Measurements from ENCODE around the gene TTYH3. TPM values are rescaled to one million over a fixed set of nuclear protein-coding genes. Genes with fewer than 3 reads are reported as not detected.

TTYH3 gene
- total RNA-seq, 1 experiment from 2014 or later = 178 TPM

DNA sequence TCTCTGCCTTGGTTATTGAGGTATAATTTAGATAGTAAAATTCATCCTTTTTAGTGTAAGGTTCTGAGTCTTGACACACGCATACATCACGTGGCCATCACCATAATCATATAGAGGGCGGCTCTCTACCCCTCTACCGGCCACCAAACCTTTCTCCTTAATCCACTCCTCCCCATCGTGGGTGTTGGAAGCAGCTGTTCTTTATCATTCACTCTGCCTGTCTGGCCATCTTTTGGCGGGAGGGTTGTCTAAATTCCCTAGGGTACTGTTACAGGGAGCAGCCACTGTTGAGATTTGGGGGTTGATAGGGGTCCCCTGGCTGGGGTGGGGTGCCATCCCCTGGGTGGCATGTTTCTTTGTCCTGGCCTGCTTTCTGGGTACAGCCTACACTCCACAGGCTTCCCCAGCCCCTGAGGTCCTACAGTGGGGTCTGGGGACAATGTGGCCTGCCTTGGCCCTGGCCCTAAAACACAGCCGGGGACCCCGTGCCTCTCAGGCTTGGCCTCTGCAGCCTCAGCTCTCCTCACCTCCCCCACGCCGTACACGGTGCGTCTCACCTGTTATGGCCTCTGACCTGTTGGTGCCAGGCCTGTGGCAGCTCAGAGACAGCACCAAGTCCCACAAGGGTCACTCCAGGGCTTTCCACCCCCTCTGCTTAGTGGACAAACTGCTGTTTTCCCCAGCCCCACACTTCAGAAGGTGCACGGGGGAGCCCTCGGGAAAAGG lies 73.7 kb downstream of the TTYH3 start (continued):
- TF ChIP-seq, protein P1, sequence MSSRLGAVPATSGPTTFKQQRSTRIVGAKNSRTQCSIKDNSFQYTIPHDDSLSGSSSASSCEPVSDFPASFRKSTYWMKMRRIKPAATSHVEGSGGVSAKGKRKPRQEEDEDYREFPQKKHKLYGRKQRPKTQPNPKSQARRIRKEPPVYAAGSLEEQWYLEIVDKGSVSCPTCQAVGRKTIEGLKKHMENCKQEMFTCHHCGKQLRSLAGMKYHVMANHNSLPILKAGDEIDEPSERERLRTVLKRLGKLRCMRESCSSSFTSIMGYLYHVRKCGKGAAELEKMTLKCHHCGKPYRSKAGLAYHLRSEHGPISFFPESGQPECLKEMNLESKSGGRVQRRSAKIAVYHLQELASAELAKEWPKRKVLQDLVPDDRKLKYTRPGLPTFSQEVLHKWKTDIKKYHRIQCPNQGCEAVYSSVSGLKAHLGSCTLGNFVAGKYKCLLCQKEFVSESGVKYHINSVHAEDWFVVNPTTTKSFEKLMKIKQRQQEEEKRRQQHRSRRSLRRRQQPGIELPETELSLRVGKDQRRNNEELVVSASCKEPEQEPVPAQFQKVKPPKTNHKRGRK (CRISPR knock-in tag; IDR thresholded peaks at IDR 0.05; ENCODE audit: borderline replicate concordance) = no peak
- TF ChIP-seq CBFB (CRISPR knock-in tag; IDR thresholded peaks at IDR 0.05; ENCODE audit: low read depth) (no peak), JAZF1 (CRISPR knock-in tag; IDR thresholded peaks at IDR 0.05) (no peak), ZNF317 (CRISPR knock-in tag; IDR thresholded peaks at IDR 0.05; ENCODE audit: borderline replicate concordance, low read depth) (no peak), SP1 (CRISPR knock-in tag; conservative IDR thresholded peaks at IDR 0.05) (no peak), NFYB (CRISPR knock-in tag; conservative IDR thresholded peaks at IDR 0.05; ENCODE audit: low read depth) (no peak)
- TF ChIP-seq, protein P2, sequence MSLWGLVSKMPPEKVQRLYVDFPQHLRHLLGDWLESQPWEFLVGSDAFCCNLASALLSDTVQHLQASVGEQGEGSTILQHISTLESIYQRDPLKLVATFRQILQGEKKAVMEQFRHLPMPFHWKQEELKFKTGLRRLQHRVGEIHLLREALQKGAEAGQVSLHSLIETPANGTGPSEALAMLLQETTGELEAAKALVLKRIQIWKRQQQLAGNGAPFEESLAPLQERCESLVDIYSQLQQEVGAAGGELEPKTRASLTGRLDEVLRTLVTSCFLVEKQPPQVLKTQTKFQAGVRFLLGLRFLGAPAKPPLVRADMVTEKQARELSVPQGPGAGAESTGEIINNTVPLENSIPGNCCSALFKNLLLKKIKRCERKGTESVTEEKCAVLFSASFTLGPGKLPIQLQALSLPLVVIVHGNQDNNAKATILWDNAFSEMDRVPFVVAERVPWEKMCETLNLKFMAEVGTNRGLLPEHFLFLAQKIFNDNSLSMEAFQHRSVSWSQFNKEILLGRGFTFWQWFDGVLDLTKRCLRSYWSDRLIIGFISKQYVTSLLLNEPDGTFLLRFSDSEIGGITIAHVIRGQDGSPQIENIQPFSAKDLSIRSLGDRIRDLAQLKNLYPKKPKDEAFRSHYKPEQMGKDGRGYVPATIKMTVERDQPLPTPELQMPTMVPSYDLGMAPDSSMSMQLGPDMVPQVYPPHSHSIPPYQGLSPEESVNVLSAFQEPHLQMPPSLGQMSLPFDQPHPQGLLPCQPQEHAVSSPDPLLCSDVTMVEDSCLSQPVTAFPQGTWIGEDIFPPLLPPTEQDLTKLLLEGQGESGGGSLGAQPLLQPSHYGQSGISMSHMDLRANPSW (CRISPR knock-in tag; conservative IDR thresholded peaks at IDR 0.05; ENCODE audit: low read depth) = no peak

DNA sequence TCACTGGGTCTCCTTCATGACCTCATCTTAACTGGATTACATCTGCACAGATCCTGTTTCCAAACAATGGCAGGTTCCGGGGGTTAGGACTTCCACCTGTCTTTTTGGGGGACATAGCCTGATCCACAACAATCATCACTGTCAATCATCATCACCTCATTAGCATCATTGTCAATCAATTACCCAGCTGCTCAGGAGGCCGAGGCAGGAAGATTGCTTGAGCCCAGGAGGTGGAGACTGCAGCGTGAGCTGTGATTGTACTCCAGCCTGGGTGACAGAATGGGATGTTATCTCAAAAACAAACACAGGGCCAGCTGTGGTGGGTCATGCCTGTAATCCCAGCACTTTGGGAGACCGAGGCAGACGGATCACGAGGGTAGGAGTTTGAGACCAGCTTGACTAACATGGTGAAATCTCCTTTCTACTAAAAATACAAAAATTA lies 74.9 kb downstream of the TTYH3 start:
- Mint-ChIP-seq H3K9me3 (no peaks in the 10 kb centered on the region), H3K4me3 (no peak overlapping the region), H3K27me3 (ENCODE audit: low read depth) (no peaks in the 10 kb centered on the region), H3K4me1 (peaks cover 5% of the 10 kb centered on the region; the same call in 1 of the 2 replicates), H3K27ac (no peak overlapping the region), H3K36me3 (peaks cover 5% of the 10 kb centered on the region; the same call in 1 of the 2 replicates)
- POLR2A ChIA-PET = interaction anchor here (0.5 kb wide), 1 partner anchor 367 kb away, joined by 5 read pairs; no protein-coding TSS in a partner anchor
- no peak for ATAC-seq
- DNase-seq (ENCODE audit: low spot score) = no peak
- CTCF ChIA-PET = interaction anchor here (0.6 to 8.9 kb wide), 5 partner anchors 17 to 256 kb away, joined by 3 to 102 read pairs (median 4); partner anchors contain the start of gene AMZ1
- TF ChIP-seq FOXK1 (CRISPR knock-in tag; IDR thresholded peaks at IDR 0.05) = no peak
- no peak for TF ChIP-seq SMAD4 (CRISPR knock-in tag; IDR thresholded peaks at IDR 0.05)
- TF ChIP-seq ZNF219 (CRISPR knock-in tag; IDR thresholded peaks at IDR 0.05; ENCODE audit: borderline replicate concordance) = no peak
- no peak for TF ChIP-seq FOXJ3 (CRISPR knock-in tag; IDR thresholded peaks at IDR 0.05; ENCODE audit: borderline replicate concordance)
- no peak for TF ChIP-seq ATF3 (CRISPR knock-in tag; conservative IDR thresholded peaks at IDR 0.05)
- TF ChIP-seq, protein P1 (CRISPR knock-in tag; IDR thresholded peaks at IDR 0.05; ENCODE audit: borderline replicate concordance) = no peak
- no peak for TF ChIP-seq TP53 (CRISPR knock-in tag; IDR thresholded peaks at IDR 0.05)
- TF ChIP-seq, protein P3, sequence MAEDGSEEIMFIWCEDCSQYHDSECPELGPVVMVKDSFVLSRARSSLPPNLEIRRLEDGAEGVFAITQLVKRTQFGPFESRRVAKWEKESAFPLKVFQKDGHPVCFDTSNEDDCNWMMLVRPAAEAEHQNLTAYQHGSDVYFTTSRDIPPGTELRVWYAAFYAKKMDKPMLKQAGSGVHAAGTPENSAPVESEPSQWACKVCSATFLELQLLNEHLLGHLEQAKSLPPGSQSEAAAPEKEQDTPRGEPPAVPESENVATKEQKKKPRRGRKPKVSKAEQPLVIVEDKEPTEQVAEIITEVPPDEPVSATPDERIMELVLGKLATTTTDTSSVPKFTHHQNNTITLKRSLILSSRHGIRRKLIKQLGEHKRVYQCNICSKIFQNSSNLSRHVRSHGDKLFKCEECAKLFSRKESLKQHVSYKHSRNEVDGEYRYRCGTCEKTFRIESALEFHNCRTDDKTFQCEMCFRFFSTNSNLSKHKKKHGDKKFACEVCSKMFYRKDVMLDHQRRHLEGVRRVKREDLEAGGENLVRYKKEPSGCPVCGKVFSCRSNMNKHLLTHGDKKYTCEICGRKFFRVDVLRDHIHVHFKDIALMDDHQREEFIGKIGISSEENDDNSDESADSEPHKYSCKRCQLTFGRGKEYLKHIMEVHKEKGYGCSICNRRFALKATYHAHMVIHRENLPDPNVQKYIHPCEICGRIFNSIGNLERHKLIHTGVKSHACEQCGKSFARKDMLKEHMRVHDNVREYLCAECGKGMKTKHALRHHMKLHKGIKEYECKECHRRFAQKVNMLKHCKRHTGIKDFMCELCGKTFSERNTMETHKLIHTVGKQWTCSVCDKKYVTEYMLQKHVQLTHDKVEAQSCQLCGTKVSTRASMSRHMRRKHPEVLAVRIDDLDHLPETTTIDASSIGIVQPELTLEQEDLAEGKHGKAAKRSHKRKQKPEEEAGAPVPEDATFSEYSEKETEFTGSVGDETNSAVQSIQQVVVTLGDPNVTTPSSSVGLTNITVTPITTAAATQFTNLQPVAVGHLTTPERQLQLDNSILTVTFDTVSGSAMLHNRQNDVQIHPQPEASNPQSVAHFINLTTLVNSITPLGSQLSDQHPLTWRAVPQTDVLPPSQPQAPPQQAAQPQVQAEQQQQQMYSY (CRISPR knock-in tag; IDR thresholded peaks at IDR 0.05) = no peak
- TF ChIP-seq, protein P4, sequence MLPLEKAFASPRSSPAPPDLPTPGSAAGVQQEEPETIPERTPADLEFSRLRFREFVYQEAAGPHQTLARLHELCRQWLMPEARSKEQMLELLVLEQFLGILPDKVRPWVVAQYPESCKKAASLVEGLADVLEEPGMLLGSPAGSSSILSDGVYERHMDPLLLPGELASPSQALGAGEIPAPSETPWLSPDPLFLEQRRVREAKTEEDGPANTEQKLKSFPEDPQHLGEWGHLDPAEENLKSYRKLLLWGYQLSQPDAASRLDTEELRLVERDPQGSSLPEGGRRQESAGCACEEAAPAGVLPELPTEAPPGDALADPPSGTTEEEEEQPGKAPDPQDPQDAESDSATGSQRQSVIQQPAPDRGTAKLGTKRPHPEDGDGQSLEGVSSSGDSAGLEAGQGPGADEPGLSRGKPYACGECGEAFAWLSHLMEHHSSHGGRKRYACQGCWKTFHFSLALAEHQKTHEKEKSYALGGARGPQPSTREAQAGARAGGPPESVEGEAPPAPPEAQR (CRISPR knock-in tag; IDR thresholded peaks at IDR 0.05) = no peak
- TF ChIP-seq, protein P5, sequence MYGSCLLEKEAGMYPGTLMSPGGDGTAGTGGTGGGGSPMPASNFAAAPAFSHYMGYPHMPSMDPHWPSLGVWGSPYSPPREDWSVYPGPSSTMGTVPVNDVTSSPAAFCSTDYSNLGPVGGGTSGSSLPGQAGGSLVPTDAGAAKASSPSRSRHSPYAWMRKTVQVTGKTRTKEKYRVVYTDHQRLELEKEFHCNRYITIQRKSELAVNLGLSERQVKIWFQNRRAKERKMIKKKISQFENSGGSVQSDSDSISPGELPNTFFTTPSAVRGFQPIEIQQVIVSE (CRISPR knock-in tag; IDR thresholded peaks at IDR 0.05; ENCODE audit: borderline replicate concordance) = no peak
- TF ChIP-seq ZBTB43 (CRISPR knock-in tag; IDR thresholded peaks at IDR 0.05) = no peak
- no peak for TF ChIP-seq CREM (CRISPR knock-in tag; IDR thresholded peaks at IDR 0.05)
